WTC11 (cell line): Measurements from ENCODE around the gene ITSN1.

Experiments used
- CBFB ChIP-seq: sonication (generic); formaldehyde crosslinking; IDR thresholded peaks from 2 replicates; pipeline ENCODE4 v1.8.1; 2022; ENCODE audit warnings: mild to moderate bottlenecking, low read depth, missing genetic modification reagents
- E2F5 ChIP-seq: sonication (generic); formaldehyde crosslinking; IDR thresholded peaks from 2 replicates; pipeline ENCODE4 v1.8.1; 2022; ENCODE audit warnings: mild to moderate bottlenecking, moderate library complexity, missing genetic modification reagents
- ELF4 ChIP-seq: sonication (generic); formaldehyde crosslinking; IDR thresholded peaks from 2 replicates; pipeline ENCODE4 v1.8.1; 2022; ENCODE audit warnings: low read depth, mild to moderate bottlenecking, moderate library complexity, missing genetic modification reagents
- GABPB1 ChIP-seq: sonication (generic); formaldehyde crosslinking; IDR thresholded peaks from 2 replicates; pipeline ENCODE4 v1.8.1; 2023; ENCODE audit warnings: mild to moderate bottlenecking, missing genetic modification reagents
- KAT7 ChIP-seq: sonication (generic); formaldehyde crosslinking; IDR thresholded peaks from 2 replicates; pipeline ENCODE4 v1.8.1; 2023; ENCODE audit warnings: missing genetic modification reagents, mild to moderate bottlenecking, borderline replicate concordance
- MAX ChIP-seq: sonication (generic); formaldehyde crosslinking; IDR thresholded peaks from 2 replicates; pipeline ENCODE4 v1.8.0; 2022; ENCODE audit warnings: mild to moderate bottlenecking, missing genetic modification reagents
- NFYB ChIP-seq: sonication (generic); formaldehyde crosslinking; conservative IDR thresholded peaks from 2 replicates; pipeline ENCODE4 v1.8.0; 2022; ENCODE audit warnings: low read depth, missing genetic modification reagents
- SP1 ChIP-seq: sonication (generic); formaldehyde crosslinking; conservative IDR thresholded peaks from 2 replicates; pipeline ENCODE4 v1.8.1; 2022; ENCODE audit warnings: missing genetic modification reagents
- USF1 ChIP-seq: sonication (generic); formaldehyde crosslinking; IDR thresholded peaks from 2 replicates; pipeline ENCODE4 v1.8.0; 2022; ENCODE audit warnings: mild to moderate bottlenecking, missing genetic modification reagents
- TF ChIP-seq, protein P1 (sequence below): fragments of 200-600 bp; IDR thresholded peaks from 2 replicates; pipeline ENCODE4 v1.8.0; 2022; ENCODE audit warnings: antibody characterized with exemption
- TF ChIP-seq, protein P2 (sequence below): sonication (generic); formaldehyde crosslinking; IDR thresholded peaks from 2 replicates; pipeline ENCODE4 v1.8.1; 2022; ENCODE audit warnings: missing genetic modification reagents, borderline replicate concordance
- TF ChIP-seq, protein P3 (sequence below): sonication (generic); formaldehyde crosslinking; IDR thresholded peaks from 2 replicates; pipeline ENCODE4 v1.8.1; 2022; ENCODE audit warnings: low read depth, missing genetic modification reagents, borderline replicate concordance

DNA sequence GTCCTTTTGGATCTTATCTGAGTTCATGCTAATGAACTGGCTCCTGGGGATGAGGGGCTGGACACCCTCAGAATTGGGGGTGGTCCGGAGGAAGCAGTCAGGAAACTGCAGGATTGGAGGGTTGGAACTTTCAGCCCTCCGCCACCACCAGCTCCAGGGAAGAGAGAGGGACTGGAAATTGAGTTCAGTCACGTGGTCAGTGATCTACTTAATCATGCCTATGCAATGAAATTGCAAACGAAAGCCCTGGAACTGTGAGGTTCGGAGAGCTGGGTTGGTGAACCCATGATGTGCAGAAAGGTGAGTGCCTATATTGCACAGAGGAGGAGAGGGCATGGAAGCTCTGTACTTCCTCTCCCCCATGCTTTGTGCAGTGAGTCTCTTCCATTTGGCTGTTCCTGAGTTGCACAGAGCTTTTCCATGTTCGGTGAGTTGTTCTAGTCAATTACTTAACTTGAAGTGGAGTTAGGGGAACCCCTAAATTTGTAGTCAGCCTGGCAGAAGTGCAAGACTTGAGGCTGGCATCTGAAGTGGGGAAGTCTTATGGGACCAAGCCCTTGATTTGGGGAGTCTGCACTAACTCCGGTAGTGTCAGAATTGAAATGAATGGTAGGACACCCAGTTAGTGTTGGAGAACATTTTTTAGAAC lies 16.7 kb downstream of the ITSN1 start:
- TF ChIP-seq, protein P1, sequence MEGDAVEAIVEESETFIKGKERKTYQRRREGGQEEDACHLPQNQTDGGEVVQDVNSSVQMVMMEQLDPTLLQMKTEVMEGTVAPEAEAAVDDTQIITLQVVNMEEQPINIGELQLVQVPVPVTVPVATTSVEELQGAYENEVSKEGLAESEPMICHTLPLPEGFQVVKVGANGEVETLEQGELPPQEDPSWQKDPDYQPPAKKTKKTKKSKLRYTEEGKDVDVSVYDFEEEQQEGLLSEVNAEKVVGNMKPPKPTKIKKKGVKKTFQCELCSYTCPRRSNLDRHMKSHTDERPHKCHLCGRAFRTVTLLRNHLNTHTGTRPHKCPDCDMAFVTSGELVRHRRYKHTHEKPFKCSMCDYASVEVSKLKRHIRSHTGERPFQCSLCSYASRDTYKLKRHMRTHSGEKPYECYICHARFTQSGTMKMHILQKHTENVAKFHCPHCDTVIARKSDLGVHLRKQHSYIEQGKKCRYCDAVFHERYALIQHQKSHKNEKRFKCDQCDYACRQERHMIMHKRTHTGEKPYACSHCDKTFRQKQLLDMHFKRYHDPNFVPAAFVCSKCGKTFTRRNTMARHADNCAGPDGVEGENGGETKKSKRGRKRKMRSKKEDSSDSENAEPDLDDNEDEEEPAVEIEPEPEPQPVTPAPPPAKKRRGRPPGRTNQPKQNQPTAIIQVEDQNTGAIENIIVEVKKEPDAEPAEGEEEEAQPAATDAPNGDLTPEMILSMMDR = no peak
- TF ChIP-seq MAX (CRISPR knock-in tag) (no peak), E2F5 (CRISPR knock-in tag) (no peak), USF1 (CRISPR knock-in tag) (no peak), NFYB (no peak), GABPB1 (CRISPR knock-in tag) (no peak), KAT7 (CRISPR knock-in tag) (no peak), SP1 (no peak), CBFB (CRISPR knock-in tag) (no peak), ELF4 (CRISPR knock-in tag) (no peak)
- TF ChIP-seq, protein P2, sequence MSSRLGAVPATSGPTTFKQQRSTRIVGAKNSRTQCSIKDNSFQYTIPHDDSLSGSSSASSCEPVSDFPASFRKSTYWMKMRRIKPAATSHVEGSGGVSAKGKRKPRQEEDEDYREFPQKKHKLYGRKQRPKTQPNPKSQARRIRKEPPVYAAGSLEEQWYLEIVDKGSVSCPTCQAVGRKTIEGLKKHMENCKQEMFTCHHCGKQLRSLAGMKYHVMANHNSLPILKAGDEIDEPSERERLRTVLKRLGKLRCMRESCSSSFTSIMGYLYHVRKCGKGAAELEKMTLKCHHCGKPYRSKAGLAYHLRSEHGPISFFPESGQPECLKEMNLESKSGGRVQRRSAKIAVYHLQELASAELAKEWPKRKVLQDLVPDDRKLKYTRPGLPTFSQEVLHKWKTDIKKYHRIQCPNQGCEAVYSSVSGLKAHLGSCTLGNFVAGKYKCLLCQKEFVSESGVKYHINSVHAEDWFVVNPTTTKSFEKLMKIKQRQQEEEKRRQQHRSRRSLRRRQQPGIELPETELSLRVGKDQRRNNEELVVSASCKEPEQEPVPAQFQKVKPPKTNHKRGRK (CRISPR knock-in tag) = no peak
- TF ChIP-seq, protein P3, sequence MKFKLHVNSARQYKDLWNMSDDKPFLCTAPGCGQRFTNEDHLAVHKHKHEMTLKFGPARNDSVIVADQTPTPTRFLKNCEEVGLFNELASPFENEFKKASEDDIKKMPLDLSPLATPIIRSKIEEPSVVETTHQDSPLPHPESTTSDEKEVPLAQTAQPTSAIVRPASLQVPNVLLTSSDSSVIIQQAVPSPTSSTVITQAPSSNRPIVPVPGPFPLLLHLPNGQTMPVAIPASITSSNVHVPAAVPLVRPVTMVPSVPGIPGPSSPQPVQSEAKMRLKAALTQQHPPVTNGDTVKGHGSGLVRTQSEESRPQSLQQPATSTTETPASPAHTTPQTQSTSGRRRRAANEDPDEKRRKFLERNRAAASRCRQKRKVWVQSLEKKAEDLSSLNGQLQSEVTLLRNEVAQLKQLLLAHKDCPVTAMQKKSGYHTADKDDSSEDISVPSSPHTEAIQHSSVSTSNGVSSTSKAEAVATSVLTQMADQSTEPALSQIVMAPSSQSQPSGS (CRISPR knock-in tag) = no peak
